GM12892 (cell line): ENCODE results near the gene NDUFA13.

Experiments used
- POLR2A ChIP-seq: IDR thresholded peaks from 2 replicates; pipeline ENCODE4 v1.6.1; 2011; ENCODE audit warnings: low read depth, low read length, control low read depth
- POLR2AphosphoS5 ChIP-seq: IDR thresholded peaks from 2 replicates; pipeline ENCODE4 v1.6.1; 2011; ENCODE audit warnings: low read depth, low read length, control low read depth

DNA sequence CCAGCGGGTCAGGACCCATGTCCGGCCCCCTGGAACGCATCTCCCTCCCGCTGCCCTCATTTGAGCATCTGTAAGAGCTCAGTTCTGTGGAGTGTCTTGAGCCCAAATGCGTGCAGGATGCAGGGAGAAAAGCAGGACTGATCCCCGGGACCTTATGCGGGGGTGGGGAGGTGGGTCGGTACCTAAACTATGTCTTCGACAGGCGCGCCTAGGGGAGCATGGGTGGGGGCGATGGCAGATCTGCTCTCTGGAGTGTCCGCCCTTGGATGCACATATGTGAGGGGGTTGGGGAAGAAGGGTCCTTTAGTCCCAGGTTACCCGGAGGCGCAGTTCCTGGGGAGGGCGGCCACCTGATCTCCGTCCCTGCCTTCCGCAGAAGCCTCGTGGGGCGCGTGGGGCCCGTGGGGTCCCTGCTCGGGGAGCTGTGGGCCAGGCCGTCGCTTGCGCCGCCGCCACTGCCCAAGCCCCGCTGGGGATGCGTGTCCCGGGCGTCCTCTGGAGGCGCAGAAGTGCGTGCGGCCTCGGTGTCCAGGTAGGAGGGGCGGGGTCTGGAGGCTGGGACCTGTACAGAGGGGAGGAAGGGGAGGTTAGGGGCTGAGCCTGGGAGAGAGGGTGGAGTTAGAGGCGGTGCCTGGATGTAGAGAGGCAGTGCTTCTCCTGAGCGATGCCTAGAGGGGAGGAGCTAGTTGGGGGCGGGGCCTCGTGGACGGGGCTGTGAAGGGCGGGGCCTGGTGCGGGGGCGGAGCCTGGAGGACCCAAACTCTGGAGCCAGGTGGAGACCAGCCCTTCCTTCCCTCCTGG is 24.9 kb downstream of the NDUFA13 start:
- TF ChIP-seq POLR2A, result no peak
- TF ChIP-seq POLR2AphosphoS5, result no peak
